Measurements from ENCODE around the gene DIS3L2. TPM values are rescaled to one million over a fixed set of nuclear protein-coding genes. Genes with fewer than 3 reads are reported as not detected.
"Not testable (repeated sequence)": the region's sequence is repeated elsewhere in the genome, so short reads cannot be mapped to it uniquely, and the experiment has no call there.

Gene DIS3L2
- total RNA-seq, 2 experiments from 2014 or later = 30.6 to 33.7 TPM

GRCh38 chr2:232139171-232139594, 177.7 kb downstream of the DIS3L2 start:
- POLR2A ChIA-PET = no interaction called here
- CTCF ChIA-PET = interaction anchor here (1.0 kb wide), 1 partner anchor 154 kb away, joined by 3 read pairs; no protein-coding TSS in a partner anchor

GRCh38 chr2:232139786-232140562, 178.5 kb downstream of the DIS3L2 start:
- POLR2A ChIA-PET = no interaction called here
- CTCF ChIA-PET = interaction anchor here (1.0 to 3.0 kb wide), 3 partner anchors 153 to 215 kb away, joined by 3 to 15 read pairs (median 4); partner anchors contain the start of gene NPPC

GRCh38 chr2:232141591-232141990, 180.1 kb downstream of the DIS3L2 start:
- ChIA-PET CTCF (interaction anchor here (0.6 to 3.0 kb wide), 4 partner anchors 15 to 1253 kb away, joined by 3 to 15 read pairs (median 4); no protein-coding TSS in a partner anchor), POLR2A (no interaction called here)

- ChIA-PET CTCF (interaction anchor here (0.6 to 3.0 kb wide), 4 partner anchors 15 to 1254 kb away, joined by 3 to 15 read pairs (median 4); no protein-coding TSS in a partner anchor), POLR2A (no interaction called here)
Measured at GRCh38 chr2:232142049-232142448, 180.5 kb downstream of the DIS3L2 start.

- CTCF ChIA-PET = interaction anchor here (0.7 to 3.0 kb wide), 3 partner anchors 15 to 217 kb away, joined by 3 to 15 read pairs (median 3); no protein-coding TSS in a partner anchor
- POLR2A ChIA-PET = no interaction called here
Measured at GRCh38 chr2:232142502-232142901, 181.0 kb downstream of the DIS3L2 start.

- CTCF ChIA-PET = interaction anchor here (1.4 kb wide), 1 partner anchor 245 kb away, joined by 3 read pairs; no protein-coding TSS in a partner anchor
Measured at GRCh38 chr2:232146294-232146693, 184.8 kb downstream of the DIS3L2 start.

GRCh38 chr2:232147440-232148077, 186.0 kb downstream of the DIS3L2 start:
- POLR2A ChIA-PET = no interaction called here

More at GRCh38 chr2:232146294-232146693, 184.8 kb downstream of the DIS3L2 start:
- POLR2A ChIA-PET = no interaction called here

GRCh38 chr2:232162187-232162586, 200.7 kb downstream of the DIS3L2 start:
- CTCF ChIA-PET = no interaction called here

More at GRCh38 chr2:232147440-232148077, 186.0 kb downstream of the DIS3L2 start:
- CTCF ChIA-PET = no interaction called here

GRCh38 chr2:232170396-232170795, 208.9 kb downstream of the DIS3L2 start:
- ChIA-PET POLR2A (no interaction called here), CTCF (no interaction called here)

More at GRCh38 chr2:232162187-232162586, 200.7 kb downstream of the DIS3L2 start:
- POLR2A ChIA-PET = no interaction called here

- POLR2A ChIA-PET = no interaction called here
- CTCF ChIA-PET = interaction anchor here (0.7 kb wide), 1 partner anchor 149 kb away, joined by 3 read pairs; no protein-coding TSS in a partner anchor
Measured at GRCh38 chr2:232174662-232175061, 213.1 kb downstream of the DIS3L2 start.

GRCh38 chr2:232176587-232176986, 215.1 kb downstream of the DIS3L2 start:
- POLR2A ChIA-PET, CTCF ChIA-PET: not testable (repeated sequence)

- ChIA-PET CTCF (no interaction called here), POLR2A (no interaction called here)
Measured at GRCh38 chr2:232183279-232183678, 221.8 kb downstream of the DIS3L2 start.

- CTCF ChIA-PET = interaction anchor here (1.2 kb wide), 1 partner anchor 103 kb away, joined by 3 read pairs; no protein-coding TSS in a partner anchor
- POLR2A ChIA-PET = no interaction called here
Measured at GRCh38 chr2:232184346-232184745, 222.8 kb downstream of the DIS3L2 start.

GRCh38 chr2:232190796-232191195, 229.3 kb downstream of the DIS3L2 start:
- CTCF ChIA-PET = no interaction called here
- POLR2A ChIA-PET = no interaction called here

- ChIA-PET POLR2A (no interaction called here), CTCF (no interaction called here)
Measured at GRCh38 chr2:232195487-232195886, 234.0 kb downstream of the DIS3L2 start.

- POLR2A ChIA-PET = no interaction called here
- CTCF ChIA-PET = no interaction called here
Measured at GRCh38 chr2:232196802-232197201, 235.3 kb downstream of the DIS3L2 start.

- ChIA-PET POLR2A (no interaction called here), CTCF (no interaction called here)
Measured at GRCh38 chr2:232200195-232200594, 238.7 kb downstream of the DIS3L2 start.

GRCh38 chr2:232203166-232203891, 241.8 kb downstream of the DIS3L2 start:
- ChIA-PET POLR2A (no interaction called here), CTCF (no interaction called here)

GRCh38 chr2:232203936-232204335, 242.4 kb downstream of the DIS3L2 start:
- CTCF ChIA-PET = no interaction called here
- POLR2A ChIA-PET = no interaction called here

- CTCF ChIA-PET = no interaction called here
- POLR2A ChIA-PET = no interaction called here
Measured at GRCh38 chr2:232204457-232204931, 243.0 kb downstream of the DIS3L2 start.
